Mesenchymal stem cell (in vitro differentiated cells and primary cell): ENCODE results near the gene HOMER2.

Experiments
- DNase-seq: peaks from one replicate; pipeline ENCODE4 v3.0.0-alpha.2; 2013
- H2AFZ ChIP-seq: one replicate; pipeline ENCODE4 v1.6.1; 2013; ENCODE audit warnings: low read depth, mild to moderate bottlenecking, control low read depth, inconsistent platforms, low read length, moderate library complexity
- H2AK5ac ChIP-seq: 2 replicates; pipeline ENCODE4 v1.6.1; 2013; ENCODE audit warnings: low read length, moderate library complexity, mild to moderate bottlenecking, inconsistent platforms; ENCODE audit not compliant: severe bottlenecking
- H2BK120ac ChIP-seq: one replicate; pipeline ENCODE4 v1.6.1; 2013; ENCODE audit warnings: low read depth, mild to moderate bottlenecking, inconsistent platforms, low read length, moderate library complexity
- H2BK12ac ChIP-seq, 2 experiments: one replicate each; pipeline ENCODE4 v1.6.1; 2013; ENCODE audit warnings: inconsistent platforms in 2 of 2, low read length in 2 of 2, mild to moderate bottlenecking in 2 of 2, moderate library complexity in 2 of 2, control low read depth in 1 of 2
- H2BK15ac ChIP-seq: one replicate; pipeline ENCODE4 v1.6.1; 2013; ENCODE audit warnings: mild to moderate bottlenecking, low read depth, inconsistent platforms; ENCODE audit not compliant: poor library complexity, severe bottlenecking
- H2BK5ac ChIP-seq: 2 replicates; pipeline ENCODE4 v1.6.1; 2013; ENCODE audit warnings: low read depth, mild to moderate bottlenecking, low read length, control low read depth, inconsistent platforms; ENCODE audit not compliant: poor library complexity, severe bottlenecking
- H3K14ac ChIP-seq, 2 experiments: one replicate each; pipeline ENCODE4 v1.6.1; 2013; ENCODE audit warnings: inconsistent platforms in 2 of 2, low read length in 2 of 2, control low read depth in 1 of 2, mild to moderate bottlenecking in 1 of 2, moderate library complexity in 1 of 2
- H3K18ac ChIP-seq, 2 experiments: one replicate each; pipeline ENCODE4 v1.6.1; 2013; ENCODE audit warnings: inconsistent platforms in 2 of 2, low read length in 2 of 2, control low read depth in 1 of 2, low read depth in 1 of 2, mild to moderate bottlenecking in 1 of 2
- H3K23ac ChIP-seq, 2 experiments: one replicate each; pipeline ENCODE4 v1.6.1; 2013; ENCODE audit warnings: inconsistent platforms in 2 of 2, low read length in 2 of 2, mild to moderate bottlenecking in 2 of 2, moderate library complexity in 2 of 2, control low read depth in 1 of 2
- H3K27ac ChIP-seq: 2 replicates; pipeline ENCODE4 v1.5.1; 2013; ENCODE audit warnings: mild to moderate bottlenecking, moderate library complexity, low read length, control low read depth, inconsistent platforms; ENCODE audit not compliant: poor library complexity, severe bottlenecking
- H3K27me3 ChIP-seq, 2 experiments: 2 replicates each; pipeline versions ENCODE4 v1.6.1 to v1.7.0; 2013; ENCODE audit warnings: low read length in 2 of 2, mild to moderate bottlenecking in 2 of 2, moderate library complexity in 2 of 2, control low read depth in 1 of 2, inconsistent platforms in 1 of 2; ENCODE audit not compliant: control insufficient read depth in 1 of 2, insufficient read depth in 1 of 2
- H3K36me3 ChIP-seq, 2 experiments: 2 replicates each; pipeline versions ENCODE4 v1.6.1 to v1.7.0; 2013; ENCODE audit warnings: low read length in 2 of 2, control low read depth in 1 of 2, inconsistent platforms in 1 of 2, low read depth in 1 of 2, mild to moderate bottlenecking in 1 of 2; ENCODE audit not compliant: insufficient read depth in 2 of 2, control insufficient read depth in 1 of 2
- H3K4ac ChIP-seq, 2 experiments: one replicate each; pipeline ENCODE4 v1.6.1; 2013; ENCODE audit warnings: inconsistent platforms in 2 of 2, low read length in 2 of 2, mild to moderate bottlenecking in 2 of 2, moderate library complexity in 2 of 2, control low read depth in 1 of 2, low read depth in 1 of 2
- H3K4me1 ChIP-seq: 2 replicates; pipeline ENCODE4 v1.6.1; 2013; ENCODE audit warnings: low read depth, low read length, control low read depth; ENCODE audit not compliant: control insufficient read depth, insufficient read depth
- H3K4me2 ChIP-seq: 2 replicates; pipeline ENCODE4 v1.6.1; 2013; ENCODE audit warnings: low read length, mild to moderate bottlenecking, inconsistent platforms; ENCODE audit not compliant: poor library complexity, severe bottlenecking
- H3K4me3 ChIP-seq, 2 experiments: 2 replicates each; pipeline versions ENCODE4 v1.5.1 to v1.7.0; 2013; ENCODE audit warnings: low read length in 2 of 2, mild to moderate bottlenecking in 2 of 2, control low read depth in 1 of 2, low read depth in 1 of 2; ENCODE audit not compliant: insufficient read depth in 1 of 2
- H3K79me1 ChIP-seq: replicated peaks from 2 replicates; pipeline ENCODE4 v1.6.1; 2013; ENCODE audit warnings: mild to moderate bottlenecking, control low read depth, low read length, inconsistent platforms; ENCODE audit not compliant: poor library complexity, severe bottlenecking
- H3K9ac ChIP-seq: 2 replicates; pipeline ENCODE4 v1.7.0; 2013; ENCODE audit warnings: mild to moderate bottlenecking, low read length, moderate library complexity
- H3K9me3 ChIP-seq: 2 replicates; pipeline ENCODE4 v1.7.0; 2013; ENCODE audit warnings: mild to moderate bottlenecking, low read length; ENCODE audit not compliant: control insufficient read depth
- H4K8ac ChIP-seq: one replicate; pipeline ENCODE4 v1.6.1; 2013; ENCODE audit warnings: inconsistent platforms, mild to moderate bottlenecking, low read length, moderate library complexity
- H4K91ac ChIP-seq: one replicate; pipeline ENCODE4 v1.6.1; 2013; ENCODE audit warnings: mild to moderate bottlenecking, low read length, inconsistent platforms
- WGBS: methylation state at CpG from one replicate; pipeline ENCODE4 v1.1.7; 2013; ENCODE audit warnings: mixed read lengths; 5-methylcytosine and 5-hydroxymethylcytosine counted together

The HOMER2 gene

GRCh38 chr15:82937712-82938058 lies 14.8 kb downstream of the HOMER2 start:
- 84% methylated on average over 4 of the region's 5 CpGs for WGBS

DNA sequence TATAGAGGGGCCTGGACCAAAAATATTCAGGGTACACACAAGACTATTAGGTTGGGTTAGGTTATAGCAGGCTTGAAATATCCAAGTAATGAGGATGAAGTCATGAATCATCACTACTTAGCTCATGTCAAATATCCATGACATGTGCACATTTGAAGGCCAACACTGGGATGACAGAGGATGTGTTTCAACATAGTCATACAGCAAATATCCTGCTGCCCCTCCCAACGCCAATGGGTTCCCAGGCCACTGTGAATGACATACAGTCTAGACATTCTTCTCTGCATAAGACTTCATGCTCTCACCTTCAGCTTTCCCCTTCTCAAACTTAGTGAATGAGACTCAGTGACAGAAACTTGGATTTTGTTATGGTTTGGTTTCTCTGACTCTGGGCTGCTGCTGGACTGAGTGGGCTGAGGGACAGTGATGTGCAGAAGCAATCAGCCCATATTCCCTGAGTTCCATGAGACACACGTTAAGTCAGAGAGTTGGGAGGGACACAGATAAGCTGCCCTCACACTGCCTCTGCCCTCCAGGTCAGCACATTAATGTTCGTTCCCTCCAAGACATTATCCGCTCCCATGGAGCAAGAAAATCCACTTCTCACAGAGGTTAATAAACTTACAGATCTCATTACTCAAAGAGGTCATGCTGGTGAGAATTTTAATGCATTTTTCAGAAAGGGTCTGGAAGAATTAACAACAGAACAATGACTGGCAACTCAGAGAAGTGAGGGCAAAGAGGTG lies 15.4 kb downstream of the HOMER2 start:
- H3K4me3 ChIP-seq, result no peak overlapping the region
- no peak overlapping the region for H3K4me2 ChIP-seq
- H3K4ac ChIP-seq, result no peak overlapping the region
- no peaks in the 10 kb centered on the region for H3K36me3 ChIP-seq
- H4K91ac ChIP-seq, result no peak overlapping the region
- H3K27me3 ChIP-seq, result peaks cover 7 to 14% of the 10 kb centered on the region in 2 experiments
- H2BK5ac ChIP-seq, result no peak overlapping the region
- no peak overlapping the region for H2BK12ac ChIP-seq
- H2BK15ac ChIP-seq, result no peak overlapping the region
- no peak overlapping the region for H2AFZ ChIP-seq
- H2BK120ac ChIP-seq, result no peak overlapping the region
- H3K79me1 ChIP-seq, result no peaks in the 10 kb centered on the region
- no peak overlapping the region for H4K8ac ChIP-seq
- no peak overlapping the region for H3K14ac ChIP-seq
- no peaks in the 10 kb centered on the region for H3K4me1 ChIP-seq
- H3K9ac ChIP-seq, result no peak overlapping the region
- H3K27ac ChIP-seq, result no peak overlapping the region
- 63% methylated on average over 2 of the region's 4 CpGs for WGBS
- no peak for DNase-seq
- H3K23ac ChIP-seq, result no peak overlapping the region
- H3K18ac ChIP-seq, result no peak overlapping the region
- H2AK5ac ChIP-seq, result no peak overlapping the region
- no peaks in the 10 kb centered on the region for H3K9me3 ChIP-seq

More at GRCh38 chr15:82937712-82938058, 14.8 kb downstream of the HOMER2 start:
- DNase-seq, result no peak
- H3K23ac ChIP-seq, result no peak overlapping the region
- H3K4me2 ChIP-seq, result no peak overlapping the region
- H3K9me3 ChIP-seq, result no peaks in the 10 kb centered on the region
- no peak overlapping the region for H2BK15ac ChIP-seq
- H3K27ac ChIP-seq, result no peak overlapping the region
- no peak overlapping the region for H2BK12ac ChIP-seq
- peaks cover 8 to 14% of the 10 kb centered on the region in 2 experiments for H3K27me3 ChIP-seq
- H3K4ac ChIP-seq, result no peak overlapping the region
- H3K79me1 ChIP-seq, result no peaks in the 10 kb centered on the region
- H3K14ac ChIP-seq, result no peak overlapping the region
- no peak overlapping the region for H2AK5ac ChIP-seq
- H2BK120ac ChIP-seq, result no peak overlapping the region
- H3K36me3 ChIP-seq, result no peaks in the 10 kb centered on the region
- H2AFZ ChIP-seq, result no peak overlapping the region
- H3K4me3 ChIP-seq, result no peak overlapping the region
- no peak overlapping the region for H4K91ac ChIP-seq
- H3K18ac ChIP-seq, result no peak overlapping the region
- no peaks in the 10 kb centered on the region for H3K4me1 ChIP-seq
- no peak overlapping the region for H3K9ac ChIP-seq
- H2BK5ac ChIP-seq, result no peak overlapping the region
- no peak overlapping the region for H4K8ac ChIP-seq

GRCh38 chr15:82935382-82935781 lies 17.1 kb downstream of the HOMER2 start:
- Histone ChIP-seq H3K36me3 (no peaks in the 10 kb centered on the region), H4K91ac (no peak overlapping the region), H3K4me1 (no peaks in the 10 kb centered on the region), H4K8ac (no peak overlapping the region), H2BK12ac (no peak overlapping the region), H2BK15ac (no peak overlapping the region), H3K18ac (no peak overlapping the region), H3K14ac (no peak overlapping the region), H3K4me3 (no peak overlapping the region), H2BK120ac (no peak overlapping the region), H3K9ac (no peak overlapping the region), H2BK5ac (no peak overlapping the region), H3K4me2 (no peak overlapping the region), H3K23ac (no peak overlapping the region), H3K27me3 (peaks cover 5 to 14% of the 10 kb centered on the region in 2 experiments), H3K79me1 (no peaks in the 10 kb centered on the region), H3K9me3 (no peaks in the 10 kb centered on the region), H3K4ac (no peak overlapping the region), H2AK5ac (no peak overlapping the region), H2AFZ (no peak overlapping the region), H3K27ac (no peak overlapping the region)
- no peak for DNase-seq
- WGBS, result 75% methylated on average over 1 of the region's 1 CpG

- H3K36me3 ChIP-seq, result no peaks in the 10 kb centered on the region
- peaks cover 5 to 14% of the 10 kb centered on the region in 2 experiments for H3K27me3 ChIP-seq
- H4K91ac ChIP-seq, result no peak overlapping the region
- no peak overlapping the region for H3K18ac ChIP-seq
- H2BK12ac ChIP-seq, result no peak overlapping the region
- DNase-seq, result no peak
- no peak overlapping the region for H3K14ac ChIP-seq
- H3K9ac ChIP-seq, result no peak overlapping the region
- no peak overlapping the region for H3K23ac ChIP-seq
- no peak overlapping the region for H2BK120ac ChIP-seq
- no peak overlapping the region for H2AFZ ChIP-seq
- no peak overlapping the region for H2AK5ac ChIP-seq
- H3K79me1 ChIP-seq, result no peaks in the 10 kb centered on the region
- no peak overlapping the region for H3K4ac ChIP-seq
- H2BK5ac ChIP-seq, result no peak overlapping the region
- H3K9me3 ChIP-seq, result no peaks in the 10 kb centered on the region
- H3K4me2 ChIP-seq, result no peak overlapping the region
- no peak overlapping the region for H3K27ac ChIP-seq
- no peak overlapping the region for H4K8ac ChIP-seq
- H3K4me1 ChIP-seq, result no peaks in the 10 kb centered on the region
- 88% methylated on average over 15 of the region's 15 CpGs for WGBS
- H2BK15ac ChIP-seq, result no peak overlapping the region
- no peak overlapping the region for H3K4me3 ChIP-seq
Observed at GRCh38 chr15:82934100-82934880, 18.2 kb downstream of the HOMER2 start.
